Measurements from ENCODE around the gene GEN1.
"Not testable (repeated sequence)": the region's sequence is repeated elsewhere in the genome, so short reads cannot be mapped to it uniquely, and the experiment has no call there.

The GEN1 gene

GRCh38 chr2:17823646-17824045, 69.7 kb downstream of the GEN1 start:
- DNase-seq (ENCODE audit: low read depth) = not testable (repeated sequence)

- no peak for DNase-seq (ENCODE audit: low read depth)
Observed at GRCh38 chr2:17827316-17827715, 73.4 kb downstream of the GEN1 start.

GRCh38 chr2:17827785-17828184, 73.8 kb downstream of the GEN1 start:
- DNase-seq (ENCODE audit: low read depth) = no peak

DNA sequence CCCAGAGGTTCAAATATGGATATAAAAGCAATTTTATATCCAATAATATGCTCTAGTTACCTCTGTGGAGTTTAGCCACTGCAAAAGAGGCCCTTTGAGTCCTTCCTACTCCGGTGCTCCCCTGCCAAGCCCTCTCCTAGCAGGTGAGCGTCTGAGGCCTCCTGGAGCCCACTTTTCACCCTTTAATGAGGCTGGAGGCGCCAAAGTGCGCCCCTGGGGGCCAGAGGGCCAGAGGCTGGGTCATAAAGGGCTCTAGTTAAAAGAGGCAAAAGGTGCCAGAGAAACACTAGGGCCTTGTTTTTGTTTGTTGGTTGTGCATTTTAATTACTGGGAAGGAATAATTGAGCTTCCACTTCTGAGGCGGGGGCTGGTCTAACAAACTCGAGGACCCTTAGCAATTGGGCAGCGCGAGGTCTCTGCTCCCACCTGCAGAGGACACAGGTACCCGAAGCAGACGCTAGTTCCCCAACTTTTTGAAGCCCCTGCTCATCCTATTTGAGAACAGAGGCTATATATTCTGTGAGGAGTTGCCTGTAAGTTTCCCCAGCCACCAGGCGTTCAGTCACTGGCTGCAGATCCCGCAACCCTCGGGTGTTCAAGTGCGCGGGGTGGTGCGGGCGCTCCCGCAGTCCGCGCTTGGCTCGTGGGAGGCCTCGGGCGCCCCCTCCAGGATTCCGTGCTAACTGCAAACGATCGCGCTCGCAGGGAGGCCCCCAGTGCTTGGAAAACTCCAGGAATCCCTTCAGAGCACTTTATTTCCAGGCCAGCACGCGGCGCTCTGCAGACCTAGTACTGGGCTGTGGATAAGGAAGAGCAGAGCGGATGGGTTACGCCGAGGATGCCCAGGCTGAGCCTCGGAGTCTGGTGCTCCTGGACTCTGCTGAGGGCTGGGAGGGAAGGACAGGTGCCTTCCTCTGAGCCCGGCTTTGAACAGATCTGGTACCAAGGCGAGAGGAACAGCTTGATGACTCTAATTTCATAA, 76.4 kb downstream of the GEN1 start:
- DNase-seq (ENCODE audit: low read depth) = no peak

DNA sequence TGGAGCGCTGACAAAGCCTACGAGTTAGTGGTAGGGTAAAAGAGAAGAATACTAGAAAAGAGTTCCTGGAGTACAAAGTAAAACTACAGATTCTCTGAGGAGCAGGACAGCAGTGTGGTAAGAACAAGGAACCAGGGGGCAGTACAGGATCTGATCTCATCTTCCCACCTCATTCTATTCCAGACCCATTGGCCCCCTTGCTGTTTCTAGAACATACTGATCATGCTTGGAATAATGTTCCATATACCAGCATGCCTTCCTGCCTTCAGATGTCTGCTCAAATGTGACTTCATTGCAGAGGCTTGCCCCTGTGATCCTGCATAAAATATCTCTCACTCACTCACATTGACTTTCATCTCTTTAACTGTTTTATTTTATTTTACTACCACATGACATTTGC, 81.6 kb downstream of the GEN1 start:
- no peak for DNase-seq (ENCODE audit: low read depth)

Data from CMK (cell line).